ENCODE measurements around the gene EGR2.
A peak's percentile ranks its signal among the peaks of the same experiment; 100 is the strongest.
"Not testable (repeated sequence)": the region's sequence is repeated elsewhere in the genome, so short reads cannot be mapped to it uniquely, and the experiment has no call there.

Gene EGR2

DNA sequence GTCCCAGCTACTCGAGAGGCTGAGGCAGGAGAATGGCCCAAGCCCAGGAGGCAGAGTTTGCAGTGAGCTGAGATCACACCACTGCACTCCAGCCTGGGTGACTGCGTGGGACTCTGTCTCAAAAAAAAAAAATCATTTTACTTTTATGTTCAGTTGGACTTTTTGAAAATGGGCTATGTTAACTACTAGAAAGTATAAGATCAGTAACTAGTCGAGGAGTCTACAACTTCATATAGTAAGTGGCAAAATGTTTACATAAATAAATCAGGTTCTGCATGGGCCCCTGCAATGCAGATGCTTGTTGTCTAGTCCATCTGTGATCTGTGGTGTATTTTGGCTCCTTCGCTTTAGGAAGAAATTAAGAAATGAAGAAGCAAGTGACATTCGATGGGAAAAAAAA is 23.9 kb downstream of the EGR2 start:
- DNase-seq (ENCODE audit: low spot score) = no peak

DNA sequence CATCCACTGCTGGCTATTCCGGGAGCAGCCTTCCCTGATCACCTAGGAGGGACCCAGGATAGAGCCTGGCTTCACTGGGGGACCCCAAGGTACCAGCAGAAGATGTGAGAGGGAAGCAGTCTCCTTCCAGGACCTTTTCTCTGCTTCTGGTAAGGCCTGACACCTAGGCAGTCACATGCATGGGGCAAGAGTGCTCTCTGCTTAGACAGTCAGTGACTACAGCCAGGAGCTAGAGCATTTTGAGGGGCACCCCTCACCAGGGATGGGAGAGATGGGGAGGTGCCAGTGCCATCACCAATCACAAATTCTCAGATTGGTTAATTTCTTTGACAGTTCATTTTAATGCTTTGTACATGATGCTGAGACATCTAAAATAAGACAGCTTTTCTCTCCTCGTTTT is 25.6 kb downstream of the EGR2 start:
- no peak for DNase-seq (ENCODE audit: low spot score)

DNA sequence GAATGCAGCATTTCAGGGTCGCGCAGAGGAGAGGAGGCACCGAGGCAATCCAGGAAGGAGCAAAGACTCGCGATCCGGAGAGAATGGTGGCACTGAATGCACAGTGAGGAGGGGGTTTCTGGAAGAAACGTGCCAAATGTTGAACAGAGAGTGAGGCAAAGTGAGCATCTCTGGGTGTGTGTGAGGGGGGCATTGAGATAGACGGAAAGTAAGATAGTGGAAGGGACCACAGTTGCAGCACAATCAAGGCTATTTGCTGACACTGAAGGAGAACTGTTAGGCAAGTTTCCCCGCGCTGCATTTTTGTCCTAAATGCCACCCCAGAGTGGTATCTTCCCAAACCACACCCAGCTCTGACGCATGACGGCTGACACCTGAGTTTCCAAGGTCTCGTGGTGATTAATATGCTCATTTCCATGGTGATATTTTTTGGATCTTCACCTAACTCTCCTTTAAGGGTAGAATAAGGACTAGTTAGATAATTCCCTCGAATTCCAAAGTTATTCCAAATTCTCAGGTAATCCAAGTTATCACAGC is 26.1 kb downstream of the EGR2 start:
- no peak for DNase-seq (ENCODE audit: low spot score)

DNA sequence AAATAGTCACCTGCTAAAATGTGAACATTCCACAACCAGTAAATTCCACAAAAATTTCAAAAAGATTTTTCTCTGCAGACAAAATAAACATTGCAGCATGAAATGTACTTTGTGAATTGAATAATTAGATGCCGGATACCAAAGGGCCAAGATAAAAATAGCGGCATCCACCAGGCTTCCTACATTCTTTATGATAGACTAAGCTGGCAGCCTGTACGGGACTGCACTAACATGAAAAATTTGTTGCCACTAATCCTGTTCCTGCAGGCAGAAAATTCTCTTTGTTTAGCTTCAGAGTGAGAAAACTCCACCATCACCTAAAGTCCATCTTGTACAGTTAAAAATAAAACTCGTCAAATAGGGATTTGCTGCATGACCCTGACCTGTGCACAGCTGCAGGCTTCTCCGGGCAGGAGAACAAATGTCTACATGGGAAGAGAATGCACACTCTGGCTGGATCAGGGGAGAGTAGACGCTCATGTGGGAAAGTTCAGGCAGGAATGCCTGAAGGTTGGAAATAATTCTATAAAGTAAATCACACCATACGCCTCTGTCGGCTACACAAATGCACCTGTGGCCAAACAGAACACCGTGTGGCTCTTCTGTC is 27.2 kb downstream of the EGR2 start:
- DNase-seq (ENCODE audit: low spot score) = no peak

DNA sequence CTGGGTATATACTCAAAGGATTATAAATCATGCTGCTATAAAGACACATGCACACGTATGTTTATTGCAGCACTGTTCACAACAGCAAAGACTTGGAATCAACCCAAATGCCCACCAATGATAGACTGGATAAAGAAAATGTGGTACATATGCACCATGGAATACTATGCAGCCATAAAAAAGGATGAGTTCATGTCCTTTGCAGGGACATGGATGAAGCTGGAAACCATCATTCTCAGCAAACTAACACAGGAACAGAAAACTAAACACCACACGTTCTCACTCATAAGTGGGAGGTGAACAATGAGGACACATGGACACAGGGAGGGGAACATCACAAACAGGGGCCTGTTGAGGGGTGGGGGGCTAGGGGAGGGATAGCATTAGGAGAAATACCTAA is 27.9 kb downstream of the EGR2 start:
- not testable (repeated sequence) for DNase-seq (ENCODE audit: low spot score)

DNA sequence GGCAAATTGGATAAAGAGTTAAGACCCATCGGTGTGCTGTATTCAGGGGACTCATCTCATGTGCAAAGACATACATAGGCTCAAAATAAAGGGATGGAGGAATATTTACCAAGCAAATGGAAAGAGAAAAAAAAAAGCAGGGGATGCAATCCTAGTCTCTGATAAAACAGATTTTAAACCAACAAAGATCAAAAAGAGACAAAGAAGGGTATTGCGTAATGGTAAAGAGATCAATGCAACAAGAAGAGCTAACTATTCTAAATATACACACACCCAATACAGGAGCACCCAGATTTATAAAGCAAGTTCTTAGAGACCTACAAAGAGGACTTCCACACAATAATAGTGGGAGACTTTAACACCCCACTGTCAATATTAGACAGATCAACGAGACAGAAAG is 31.6 kb downstream of the EGR2 start:
- DNase-seq (ENCODE audit: low spot score) = not testable (repeated sequence)

DNA sequence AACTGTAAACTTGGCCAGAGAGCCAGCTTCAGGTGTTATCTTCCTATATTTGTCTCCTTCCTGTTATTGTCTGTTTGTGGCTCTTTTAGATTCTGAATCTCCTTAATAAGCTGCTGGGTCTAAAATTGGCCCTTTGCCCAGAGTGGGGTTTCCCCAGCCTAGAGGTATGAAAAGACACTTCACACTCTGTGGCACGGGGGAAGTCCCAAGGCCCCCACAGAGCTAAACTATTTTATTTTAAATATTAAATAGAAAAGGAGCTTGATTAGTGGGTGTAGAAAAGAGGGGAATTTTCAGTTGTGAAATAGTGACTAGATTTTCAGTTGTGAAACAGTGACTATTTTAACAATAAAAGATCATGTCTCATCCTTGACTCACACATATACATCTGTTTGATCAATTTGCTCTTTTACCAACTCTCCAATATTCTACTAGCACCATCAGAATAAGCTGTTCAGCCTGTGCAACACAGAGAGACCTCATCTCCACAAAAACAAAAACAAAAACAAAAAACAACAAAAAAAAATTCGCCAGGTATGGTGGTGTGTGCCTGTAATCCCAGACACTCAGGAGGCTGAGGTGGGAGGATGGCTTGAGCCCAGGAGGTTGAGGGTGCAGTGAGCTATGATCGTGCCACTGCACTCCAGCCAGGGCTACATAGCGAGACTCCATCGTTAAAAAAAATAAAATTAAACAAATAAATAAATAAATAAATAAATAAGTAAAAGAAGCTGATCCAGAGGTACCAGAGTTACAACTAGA is 36.5 kb downstream of the EGR2 start:
- peak; percentile 90 for DNase-seq (ENCODE audit: low spot score)

DNA sequence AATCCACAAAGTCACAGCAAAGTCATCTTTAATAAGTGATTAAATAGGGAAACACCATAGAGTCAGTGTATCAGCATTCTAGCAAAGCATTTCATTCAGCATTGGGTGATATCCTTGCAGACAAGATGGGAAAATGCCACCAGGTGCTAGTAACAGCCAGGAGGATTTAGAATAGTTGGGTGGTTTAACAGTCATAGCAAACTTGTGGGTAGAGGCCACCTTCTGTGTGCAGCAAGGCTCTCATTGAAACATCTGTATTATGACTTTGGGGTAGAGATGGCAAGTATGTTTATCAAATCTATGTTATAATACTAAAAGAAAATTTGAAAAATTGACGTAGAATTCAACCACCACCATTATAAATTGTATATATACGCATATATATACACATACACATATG is 38.0 kb downstream of the EGR2 start:
- no peak for DNase-seq (ENCODE audit: low spot score)

DNA sequence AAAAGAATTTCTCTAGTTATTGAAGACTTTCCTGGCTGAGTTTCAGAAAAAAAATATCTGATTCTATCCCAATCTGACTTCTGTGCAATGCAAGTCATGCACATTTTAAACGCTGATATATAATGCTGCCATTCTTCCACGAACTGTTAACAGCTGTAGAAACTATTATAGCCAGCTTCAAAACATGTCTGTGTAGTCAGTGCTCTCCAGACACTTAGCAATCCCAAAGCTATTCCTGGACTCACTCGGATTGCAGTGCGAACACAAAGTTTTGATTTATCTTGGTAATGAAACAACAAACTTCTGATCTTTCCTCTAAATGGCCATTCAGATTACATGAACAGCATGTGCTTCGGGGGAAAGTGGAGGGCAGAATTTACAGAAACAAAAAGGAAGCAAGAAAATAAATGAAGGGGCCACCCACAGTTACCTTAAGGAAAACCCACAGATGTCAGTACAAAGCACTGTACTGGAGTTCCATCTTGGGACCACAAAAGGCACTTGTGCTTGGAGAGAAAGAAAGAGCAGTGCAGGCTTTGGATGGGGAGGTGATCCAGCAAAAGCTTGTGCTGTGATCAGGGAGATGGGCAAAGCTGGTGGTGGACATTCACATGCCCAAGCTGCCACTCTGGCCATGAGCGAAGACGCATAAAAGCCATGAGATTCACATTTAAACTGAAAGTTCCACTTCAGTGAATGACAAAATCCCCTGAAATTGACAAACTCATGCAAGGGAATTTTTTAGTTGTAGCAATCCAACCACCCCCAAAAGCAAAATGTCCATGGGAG is 43.8 kb downstream of the EGR2 start:
- no peak for DNase-seq (ENCODE audit: low spot score)

DNA sequence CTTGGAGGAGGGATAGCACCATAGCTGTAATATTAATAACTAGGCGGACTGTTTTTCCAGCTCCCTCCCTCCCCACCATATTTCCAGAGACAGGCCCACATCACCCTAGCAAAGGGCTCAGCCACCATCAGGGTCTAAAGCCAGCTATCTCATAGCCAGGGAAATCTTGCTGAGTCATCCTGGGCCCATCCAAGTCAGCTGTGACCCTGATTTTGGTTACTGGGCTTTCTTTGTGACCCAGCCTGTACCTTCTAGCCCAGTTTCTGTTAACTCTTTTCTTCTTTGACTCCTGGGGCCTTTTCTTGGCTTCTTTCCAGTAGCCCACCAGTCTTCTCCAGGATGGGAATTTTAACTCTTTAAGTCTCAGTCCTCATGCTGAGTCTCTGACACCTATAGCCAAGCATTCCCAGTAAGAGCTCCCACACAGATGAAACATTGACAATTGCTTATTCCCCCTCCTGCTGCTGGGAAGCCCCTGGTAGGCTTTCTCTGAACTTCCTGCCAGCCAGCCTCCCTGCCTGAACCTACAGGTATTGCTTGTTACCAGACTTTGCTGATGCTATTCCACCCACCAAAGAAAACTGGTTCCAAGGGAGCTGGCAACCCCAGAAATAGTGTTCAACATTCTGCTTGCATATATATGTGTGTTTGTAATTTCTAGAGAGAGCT is 46.5 kb downstream of the EGR2 start:
- DNase-seq (ENCODE audit: low spot score) = no peak

DNA sequence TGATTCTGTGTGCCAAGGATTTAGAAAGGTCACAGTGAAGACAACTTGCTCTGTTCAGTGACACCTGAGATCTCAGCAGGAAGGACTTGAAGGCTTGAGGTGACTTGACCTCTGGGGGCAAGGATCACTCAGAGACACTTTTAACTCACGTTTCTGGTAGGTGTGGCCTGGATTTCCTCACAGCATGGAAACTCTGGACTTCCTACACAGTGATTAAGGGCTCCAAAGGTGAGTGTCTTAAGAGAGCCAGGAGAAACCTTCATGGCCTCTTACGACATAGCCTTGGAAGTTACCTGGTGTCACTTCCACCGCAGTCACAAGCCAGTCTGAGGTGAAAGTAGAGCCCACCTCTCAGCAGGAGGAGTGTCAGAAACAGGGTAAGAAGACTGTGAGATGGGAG is 49.8 kb downstream of the EGR2 start:
- DNase-seq (ENCODE audit: low spot score) = no peak

DNA sequence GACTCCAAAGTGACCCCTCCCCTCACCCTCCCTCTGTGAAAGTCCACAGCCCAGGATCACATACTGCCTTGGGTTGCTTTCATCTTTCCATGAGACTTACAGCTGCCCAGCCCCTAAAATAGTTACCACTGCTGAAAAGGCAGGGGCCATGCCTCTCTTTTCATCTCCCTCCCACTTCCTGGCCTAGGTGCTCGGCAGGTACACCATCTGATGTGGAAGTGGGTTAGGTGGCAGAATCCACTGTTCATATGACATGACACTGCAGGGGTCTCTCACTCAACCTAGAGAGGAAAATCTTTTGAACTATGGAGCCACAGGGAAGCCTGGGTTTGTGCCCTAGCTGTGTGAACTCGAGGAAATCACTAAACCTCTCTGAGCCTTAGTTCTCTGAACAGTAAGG is 50.4 kb downstream of the EGR2 start:
- DNase-seq (ENCODE audit: low spot score) = no peak

DNA sequence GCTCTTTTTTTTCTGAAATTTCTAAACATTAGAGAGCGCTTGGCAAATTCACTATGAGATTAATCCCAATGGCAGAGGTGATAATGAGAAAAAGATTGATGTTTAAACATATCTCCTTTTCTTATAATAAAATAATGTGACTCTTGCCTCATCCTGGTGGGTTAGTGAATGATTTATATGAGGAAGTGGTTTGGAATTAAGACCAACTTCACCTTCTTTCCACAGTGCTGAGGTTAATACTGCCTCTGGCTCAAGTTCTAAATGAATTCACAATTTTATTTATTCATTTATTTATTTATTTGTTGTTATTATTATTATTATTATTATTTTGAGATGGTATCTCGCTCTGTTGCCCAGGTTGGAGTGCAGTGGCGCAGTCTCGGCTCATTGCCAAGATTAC is 52.2 kb downstream of the EGR2 start:
- DNase-seq (ENCODE audit: low spot score) = no peak

DNA sequence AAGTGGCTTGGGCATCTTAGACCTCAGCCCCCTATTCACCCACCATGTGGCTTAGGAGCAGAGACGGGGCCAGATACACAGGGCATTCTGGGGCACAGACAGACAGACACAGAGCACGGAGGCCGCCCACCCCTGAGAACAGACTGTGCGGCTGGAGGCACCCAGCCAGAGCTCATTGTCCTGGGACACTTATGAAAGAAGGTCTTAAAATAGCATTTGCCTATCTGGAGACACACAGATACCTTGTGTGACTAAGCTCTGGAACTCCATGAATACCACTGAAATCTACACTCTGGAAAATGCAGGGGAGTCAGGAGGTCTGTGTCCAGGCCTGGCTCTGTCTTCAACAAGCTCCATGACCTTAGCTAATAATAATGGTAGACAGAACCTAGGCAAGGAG is 53.0 kb downstream of the EGR2 start:
- DNase-seq (ENCODE audit: low spot score) = no peak
